Activated CD4-positive, alpha-beta T cell treated with anti-CD3 and anti-CD28 coated beads, Interleukin-2, amount 50 U/mL, for 48 hours (primary cell): ENCODE measurements around the gene KCNJ10.

Experiments used
- DNase-seq, 2 experiments: peaks; one replicate each; pipeline ENCODE4 v3.0.0-alpha.2; 2020

Gene KCNJ10

DNA sequence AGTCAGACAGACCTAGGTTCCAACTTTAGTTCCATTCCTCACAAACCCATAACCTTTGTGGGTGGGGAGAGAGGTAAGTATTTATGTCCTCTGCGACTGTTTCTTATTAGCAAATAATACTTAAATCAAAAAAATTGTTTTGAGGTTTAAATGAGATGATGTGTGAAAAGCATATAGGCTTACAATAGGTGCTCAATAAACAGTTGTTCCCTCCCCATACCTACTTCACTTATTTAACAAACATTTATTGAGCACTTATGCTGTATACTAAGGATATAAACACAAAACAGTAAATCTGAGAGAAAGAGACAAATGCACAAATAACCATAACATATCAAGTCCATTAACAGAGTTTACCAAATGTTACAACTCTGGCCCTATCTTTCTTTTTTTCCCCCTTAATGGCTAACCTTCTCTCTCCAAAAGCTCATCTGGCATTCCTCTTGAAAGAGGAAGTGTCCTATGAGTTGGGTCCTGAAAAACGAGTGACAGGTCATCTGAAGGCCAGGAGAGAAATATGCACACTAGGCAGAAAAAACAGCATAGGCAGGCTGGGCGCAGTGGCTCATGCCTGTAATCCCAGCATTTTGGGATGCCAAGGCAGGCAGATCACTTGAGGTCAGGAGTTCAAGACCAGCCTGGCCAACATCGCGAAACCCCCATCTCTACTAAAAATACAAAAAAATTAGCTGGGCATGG, 48.4 kb downstream of the KCNJ10 start:
- DNase-seq: no peak

DNA sequence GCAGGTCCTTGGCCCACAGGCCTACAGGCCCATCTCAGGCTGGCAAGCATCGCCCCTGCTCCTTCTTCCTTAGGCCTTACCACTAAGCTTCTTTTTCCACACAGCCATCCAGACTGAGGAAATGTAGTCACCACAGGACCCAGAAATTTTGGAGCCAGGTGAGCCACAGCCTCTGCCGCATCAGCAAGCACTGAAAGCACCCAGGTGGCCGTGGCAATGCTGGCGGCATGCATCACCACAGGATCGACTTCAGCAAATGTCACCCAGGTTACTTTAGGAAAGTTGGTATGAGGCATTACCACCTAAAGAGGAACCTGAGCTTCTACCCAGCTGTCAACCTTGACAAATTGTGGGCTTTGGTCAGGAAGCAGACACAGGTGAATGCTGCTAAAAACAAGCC, 49.8 kb downstream of the KCNJ10 start:
- DNase-seq: no peak

DNA sequence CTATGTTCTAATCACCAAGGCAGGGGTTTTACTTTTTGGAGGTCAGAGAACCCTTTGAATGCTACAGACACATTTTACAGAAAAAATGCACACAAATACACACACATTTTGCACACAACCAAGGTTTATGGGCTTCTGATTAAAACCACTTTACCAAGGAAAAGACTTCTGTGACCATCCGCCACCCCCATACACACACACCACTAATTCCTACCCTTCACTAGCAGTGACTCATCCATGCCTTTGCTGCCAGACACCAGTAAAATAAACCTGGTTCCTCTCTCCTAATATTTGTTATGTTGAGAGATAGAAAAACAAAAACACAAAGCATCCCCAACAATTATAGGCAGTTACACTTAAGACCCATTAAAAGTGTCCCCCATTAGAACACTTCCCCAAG, 51.1 kb downstream of the KCNJ10 start:
- no peak for DNase-seq

DNA sequence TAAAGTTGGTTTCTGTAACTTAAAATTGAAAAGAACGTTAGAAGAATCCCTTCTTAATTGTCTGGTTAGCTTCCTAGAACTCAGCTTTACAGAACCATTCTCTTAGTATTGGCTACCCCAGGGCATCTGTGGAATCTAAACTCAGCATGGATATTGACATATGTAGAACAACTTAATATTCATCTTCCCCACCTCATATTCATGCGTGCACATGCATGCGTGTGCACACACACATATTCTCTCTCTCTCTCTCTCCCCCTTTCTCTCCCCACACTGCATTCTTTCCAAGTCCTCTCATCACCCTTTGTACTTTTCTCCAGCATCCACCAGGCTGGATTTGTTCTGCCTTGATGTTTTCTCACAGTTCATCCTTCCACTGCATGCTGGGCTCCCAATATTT, 51.6 kb downstream of the KCNJ10 start:
- DNase-seq: no peak

DNA sequence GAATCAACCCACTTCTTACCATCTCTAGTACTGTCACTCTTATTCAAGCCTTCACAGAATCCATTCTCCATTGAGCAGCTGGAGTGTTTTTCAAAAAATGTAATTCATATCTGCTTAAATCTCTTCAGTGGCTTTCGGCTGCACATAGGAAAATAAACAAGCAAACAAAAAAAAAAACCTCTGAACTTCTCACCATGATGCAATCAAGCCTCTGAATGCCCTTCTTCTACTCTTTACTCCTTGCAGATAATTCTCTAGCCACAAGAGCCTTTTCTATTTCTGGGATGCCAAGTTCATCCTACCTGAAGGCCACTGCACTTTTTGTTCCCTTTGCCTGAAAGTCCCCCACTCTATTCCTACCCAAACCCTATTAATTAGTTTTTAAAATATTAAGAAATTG, 52.4 kb downstream of the KCNJ10 start:
- DNase-seq: no peak

DNA sequence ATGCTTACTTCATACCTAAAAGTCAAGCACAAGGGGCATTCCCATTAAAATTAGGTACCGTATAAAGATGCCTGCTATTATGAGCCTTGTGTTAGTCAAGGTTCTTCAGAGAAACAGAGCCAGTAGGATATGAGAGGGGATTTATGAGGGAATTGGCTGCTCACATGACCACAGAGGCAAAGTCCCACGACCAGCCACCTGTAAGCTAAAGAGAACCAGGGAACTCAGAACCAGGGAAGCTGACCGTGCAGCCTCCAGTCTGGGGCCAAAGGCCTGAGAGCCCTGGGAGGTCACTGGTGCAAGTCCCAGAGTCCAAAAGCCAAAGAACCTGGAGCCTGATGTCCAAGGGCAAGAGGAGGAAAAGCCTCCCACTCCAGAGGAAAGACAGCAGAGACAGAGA, 58.2 kb downstream of the KCNJ10 start:
- no peak for DNase-seq

DNA sequence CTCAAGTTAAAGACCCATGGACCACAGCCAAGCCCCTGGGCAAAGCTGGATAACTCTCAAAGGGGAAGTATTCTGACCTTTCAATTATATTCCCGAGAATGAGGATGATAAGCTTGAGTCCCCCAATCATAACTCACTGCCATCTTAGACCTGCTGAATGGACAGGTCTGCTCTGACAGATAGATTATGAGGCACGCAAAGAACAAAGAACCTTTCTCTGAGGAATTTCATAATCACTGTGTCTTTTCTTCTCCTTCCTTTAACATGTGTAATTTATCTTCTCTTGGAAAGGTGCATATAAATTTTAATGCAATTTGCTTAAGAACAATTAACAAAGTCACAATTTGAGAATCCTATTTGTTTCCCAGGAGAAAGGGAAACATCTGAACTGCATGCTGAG, 60.2 kb downstream of the KCNJ10 start:
- no peak for DNase-seq

DNA sequence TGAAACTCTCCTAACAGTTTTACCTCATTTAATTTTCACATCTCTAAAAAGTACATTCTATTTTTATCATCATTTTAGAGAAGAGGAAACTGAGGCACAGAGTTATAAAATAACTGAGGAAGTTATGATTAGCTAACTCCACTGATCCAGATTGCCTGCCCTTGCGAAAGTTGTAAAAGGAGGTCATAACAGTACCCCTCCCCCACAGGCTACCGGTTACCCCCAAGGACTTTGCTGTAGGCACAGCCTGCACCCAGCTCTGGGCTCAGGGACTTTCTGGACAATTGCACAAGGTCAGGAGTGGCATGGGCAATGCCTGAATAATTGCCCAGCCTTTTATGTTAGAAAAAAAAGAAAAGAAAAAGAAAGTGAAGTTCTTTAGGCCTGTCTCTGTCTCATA, 60.9 kb downstream of the KCNJ10 start:
- DNase-seq: no peak

DNA sequence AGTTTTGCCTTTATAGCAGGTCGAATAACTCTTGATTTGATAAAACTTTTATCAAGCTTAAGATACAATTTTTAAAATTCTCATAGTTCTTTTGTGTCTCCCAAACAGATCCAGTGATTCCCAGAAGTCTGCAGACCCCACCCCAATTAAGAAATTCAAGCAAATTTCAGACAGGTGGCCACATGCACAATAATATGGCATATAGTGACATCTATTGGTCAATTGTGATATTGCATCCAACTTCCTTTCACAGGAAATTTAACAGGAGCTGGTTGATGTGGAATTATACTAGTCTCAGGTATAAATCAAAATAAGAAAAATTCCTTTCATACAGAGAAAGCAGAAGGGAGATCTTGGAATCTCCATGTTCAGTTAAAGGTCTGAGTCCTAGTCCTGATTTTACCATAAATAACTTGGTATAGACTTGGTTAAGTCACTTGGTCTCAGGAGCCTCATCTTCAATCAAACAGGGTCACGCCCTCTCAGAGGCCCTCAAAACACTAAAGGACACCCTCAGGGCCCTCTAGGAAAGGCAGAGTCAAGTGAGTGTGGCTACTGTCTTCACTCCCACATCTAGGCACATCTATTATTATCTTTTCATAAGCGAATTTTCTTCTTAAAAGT, 62.3 kb downstream of the KCNJ10 start:
- DNase-seq: no peak

DNA sequence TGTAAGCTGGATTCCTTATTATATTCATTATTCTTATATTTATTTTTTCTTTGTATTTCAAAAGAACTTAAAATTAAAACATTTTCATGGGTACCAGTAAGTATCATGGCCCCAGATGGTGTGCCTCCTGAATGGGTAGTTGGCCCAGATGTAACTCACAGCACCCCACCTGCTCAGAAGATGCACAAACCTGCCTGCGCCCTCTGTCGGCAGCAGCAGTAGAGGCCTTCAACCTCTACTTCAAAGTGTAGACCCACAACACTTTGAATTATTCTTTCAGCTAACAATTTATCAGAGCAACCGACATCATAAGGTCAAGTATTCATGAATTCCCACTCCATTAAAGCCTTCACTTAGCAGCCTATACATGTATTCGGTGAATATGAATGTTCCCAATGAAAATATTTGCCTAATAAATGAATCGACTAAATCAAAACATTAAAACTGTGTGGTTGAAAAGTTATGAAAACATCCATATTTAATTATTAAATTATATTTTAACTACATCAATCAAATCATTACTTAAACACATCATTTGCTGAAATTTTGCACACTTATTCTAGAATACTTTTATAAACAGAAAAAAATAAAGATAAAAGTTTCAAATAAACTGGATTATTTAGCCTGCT, 63.5 kb downstream of the KCNJ10 start:
- peak; percentile 74 to 79 for DNase-seq

DNA sequence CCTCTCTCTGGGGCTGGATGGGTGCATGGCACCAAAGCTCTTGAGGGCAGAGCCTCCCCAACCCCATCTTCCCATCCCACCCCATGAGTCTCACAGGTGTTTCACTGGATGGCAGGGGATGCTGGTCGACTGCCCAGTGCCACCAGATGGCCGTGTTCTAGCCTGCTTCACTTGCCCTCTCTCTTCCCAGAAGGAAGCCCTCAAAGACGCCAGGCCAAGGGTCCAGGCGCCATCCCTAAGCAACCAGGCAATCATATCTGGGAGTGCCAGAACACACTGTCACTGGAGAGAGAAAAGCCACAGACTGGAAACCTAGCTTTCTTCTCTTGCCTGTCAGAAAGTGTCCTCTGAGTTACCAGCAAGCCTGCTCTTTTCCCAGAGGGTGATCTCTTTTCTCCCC, 64.9 kb downstream of the KCNJ10 start:
- DNase-seq: no peak

DNA sequence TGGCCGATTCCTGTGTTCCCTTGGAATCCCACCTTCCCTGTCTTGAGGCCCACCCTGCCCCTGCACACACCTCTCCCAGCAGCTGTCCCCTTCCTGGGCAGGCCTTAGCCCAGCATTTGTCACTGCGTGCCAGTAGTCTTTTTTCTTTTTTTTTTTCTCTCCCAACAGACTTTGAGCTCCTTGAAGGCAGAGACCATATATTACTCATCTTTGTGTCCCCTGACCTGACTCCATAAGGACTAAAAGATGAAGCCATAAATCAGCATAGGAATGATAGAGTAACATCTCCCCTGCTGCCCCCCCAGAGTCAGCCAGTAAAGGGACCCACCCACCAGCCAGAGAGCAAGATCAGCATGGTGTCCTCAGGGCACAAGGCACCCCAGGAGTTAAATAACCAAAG, 65.5 kb downstream of the KCNJ10 start:
- no peak for DNase-seq

DNA sequence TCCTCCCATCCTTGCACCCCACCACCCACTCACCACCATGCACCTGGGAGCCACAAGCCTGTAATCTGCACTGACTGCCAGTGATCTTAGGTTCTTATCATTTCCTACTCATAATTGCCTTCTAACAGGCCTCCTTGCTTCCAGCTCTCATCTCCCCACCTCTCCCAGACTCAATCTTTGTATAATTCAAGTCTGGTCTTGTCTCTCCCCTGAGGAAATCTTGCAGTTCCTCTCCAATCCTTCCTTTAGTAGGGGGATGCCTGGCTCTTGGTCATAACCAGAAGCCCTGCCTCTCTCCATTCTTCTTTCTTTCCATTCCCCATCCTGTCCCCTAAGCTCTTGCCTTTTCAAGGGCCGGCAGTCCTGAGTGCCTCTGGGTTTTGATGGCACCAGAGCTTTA, 66.0 kb downstream of the KCNJ10 start:
- no peak for DNase-seq

DNA sequence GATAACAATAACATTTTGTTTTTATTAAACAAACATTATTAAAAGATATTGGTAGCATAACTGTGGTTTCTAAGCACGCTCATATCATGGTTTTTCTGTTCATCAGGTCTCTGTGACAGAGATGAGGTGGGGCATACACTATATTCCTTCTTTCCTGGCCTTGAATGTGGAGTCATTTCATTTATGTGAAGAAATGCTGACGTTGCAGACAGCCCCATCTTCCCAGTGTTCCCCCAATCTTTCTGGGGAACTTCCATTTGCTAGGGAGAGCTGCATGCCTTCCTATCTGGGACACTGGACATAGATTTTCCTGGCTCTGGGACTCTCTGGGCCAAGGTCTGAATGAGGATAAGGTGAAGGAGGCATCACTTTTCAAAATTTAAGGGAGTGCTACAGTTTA, 68.5 kb downstream of the KCNJ10 start:
- DNase-seq: no peak

DNA sequence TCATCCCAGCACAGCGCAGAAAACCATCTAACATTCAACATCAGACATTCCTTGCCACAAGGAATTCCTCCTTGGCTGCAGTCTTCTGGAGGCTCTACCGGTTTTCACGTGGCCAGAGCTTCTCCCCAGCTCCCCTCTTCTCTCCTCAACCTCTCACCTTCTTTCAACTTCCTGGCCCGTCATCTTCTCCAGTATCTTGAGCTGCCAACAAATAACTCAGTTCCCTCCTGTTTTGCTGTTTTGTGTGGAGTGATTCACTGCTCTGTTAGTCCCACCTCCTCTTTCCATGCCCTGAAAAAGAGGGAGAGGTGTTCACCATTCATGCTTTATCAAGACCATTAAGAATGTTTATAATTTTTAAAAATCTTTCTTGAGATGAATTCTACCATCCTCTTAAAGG, 70.8 kb downstream of the KCNJ10 start:
- DNase-seq: no peak

DNA sequence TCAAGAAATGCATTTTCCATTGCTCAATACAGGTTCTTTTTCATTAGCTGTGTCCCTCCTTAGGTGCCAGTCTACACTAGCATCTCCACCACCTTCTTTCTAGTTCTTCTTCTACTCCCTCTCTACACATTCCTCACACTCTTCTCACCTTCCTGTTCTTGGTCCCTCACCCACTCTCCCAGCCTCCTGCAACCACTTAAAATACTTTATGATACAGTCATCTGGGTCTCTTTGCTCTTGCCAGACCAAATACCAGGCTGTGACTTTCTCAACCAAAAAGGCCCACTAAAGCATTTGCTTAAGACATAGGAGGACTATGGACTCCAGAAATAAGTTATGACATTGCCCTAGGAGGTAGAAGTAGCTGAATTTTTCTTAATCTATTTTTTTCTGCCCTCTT, 73.3 kb downstream of the KCNJ10 start:
- DNase-seq: no peak

DNA sequence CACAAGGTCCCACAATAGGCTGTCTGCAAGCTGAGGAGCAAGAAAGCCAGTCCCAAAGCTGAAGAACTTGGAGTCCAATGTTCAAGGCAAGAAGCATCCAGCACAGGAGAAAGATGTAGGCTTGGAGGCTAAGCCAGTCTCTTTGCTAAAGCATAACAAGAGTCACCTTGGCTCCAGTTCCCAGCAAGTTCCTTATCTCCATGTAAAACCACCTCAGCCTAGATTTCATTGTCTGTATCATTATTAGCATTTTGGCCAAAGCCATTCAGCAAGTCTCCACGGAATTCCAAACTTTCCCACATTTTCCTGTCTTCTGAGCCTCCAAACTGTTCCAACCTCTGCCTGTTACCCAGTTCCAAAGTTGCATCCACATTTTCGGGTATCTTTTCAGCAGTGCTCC, 75.1 kb downstream of the KCNJ10 start:
- no peak for DNase-seq

DNA sequence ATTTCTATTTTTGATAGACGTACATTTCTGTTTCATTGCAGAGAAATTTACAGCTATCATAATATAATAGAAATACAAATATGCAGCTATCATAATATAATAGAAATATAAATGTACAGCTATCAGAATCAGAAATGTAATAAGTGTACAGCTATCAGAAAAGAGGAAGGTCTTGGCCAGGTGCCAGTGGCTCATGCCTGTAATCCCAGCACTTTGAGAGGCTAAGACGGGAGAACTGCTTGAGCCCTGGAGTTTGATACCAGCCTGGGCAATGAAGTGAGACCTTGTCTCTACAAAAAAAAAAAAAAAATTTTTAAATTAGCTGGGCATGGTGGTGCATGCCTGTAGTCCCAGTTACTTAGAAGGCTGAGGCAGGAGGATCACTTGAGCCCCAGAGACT, 76.0 kb downstream of the KCNJ10 start:
- DNase-seq: no peak

DNA sequence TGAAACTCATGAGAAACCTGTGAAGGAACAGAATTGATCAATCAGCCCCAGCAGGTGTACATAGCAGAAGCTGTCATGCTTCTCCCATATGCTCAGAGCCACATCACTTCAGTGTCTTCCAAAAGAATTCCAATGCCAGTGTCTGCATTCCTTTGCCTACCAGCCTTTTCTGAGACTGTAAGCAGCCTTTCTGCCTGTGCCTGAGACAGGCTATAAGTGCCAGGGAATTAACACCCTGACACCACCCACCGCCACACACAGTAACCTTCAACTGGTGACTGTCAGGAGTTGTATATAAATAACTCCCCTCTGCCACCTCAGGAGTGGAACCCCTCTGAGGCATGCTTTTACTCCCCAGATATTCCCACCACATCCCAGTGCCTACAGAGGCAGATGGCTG, 77.8 kb downstream of the KCNJ10 start:
- no peak for DNase-seq

DNA sequence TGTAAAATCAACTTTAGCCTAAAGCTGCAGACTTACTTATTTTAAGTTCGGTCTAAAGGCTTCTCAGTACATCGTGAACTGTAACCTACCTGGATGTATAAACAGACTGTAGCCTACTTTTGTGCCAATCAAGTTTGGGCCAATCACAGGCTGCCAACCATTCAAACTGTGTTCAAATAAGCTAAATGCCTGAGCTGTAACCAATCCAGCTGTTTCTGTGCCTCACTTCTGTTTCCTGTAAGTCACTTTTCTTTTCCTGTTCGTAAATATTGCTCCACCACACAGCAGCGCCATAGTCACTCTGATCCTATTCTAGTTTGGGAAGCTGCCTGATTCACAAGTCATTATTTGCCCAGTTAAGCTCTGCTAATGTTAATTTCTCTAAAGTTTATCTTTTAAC, 78.4 kb downstream of the KCNJ10 start:
- no peak for DNase-seq

DNA sequence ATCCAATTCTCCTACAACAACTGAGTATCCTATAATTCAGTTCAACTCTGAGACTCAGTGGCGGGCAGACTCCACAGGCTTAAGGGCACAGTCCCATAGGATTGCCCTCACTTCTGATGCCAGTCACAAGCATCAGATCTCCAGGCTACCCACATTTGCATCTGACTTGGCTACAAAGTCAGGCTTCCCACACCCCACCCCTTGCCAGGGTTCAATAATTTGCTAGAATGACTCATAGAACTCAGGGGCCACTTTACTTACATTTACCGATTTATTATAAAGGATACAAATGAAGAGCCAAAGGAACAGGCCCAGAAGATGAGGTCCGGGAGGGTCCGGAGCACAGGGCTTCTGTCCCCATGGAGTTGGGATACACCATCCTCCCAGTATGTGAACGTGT, 80.0 kb downstream of the KCNJ10 start:
- DNase-seq: no peak

DNA sequence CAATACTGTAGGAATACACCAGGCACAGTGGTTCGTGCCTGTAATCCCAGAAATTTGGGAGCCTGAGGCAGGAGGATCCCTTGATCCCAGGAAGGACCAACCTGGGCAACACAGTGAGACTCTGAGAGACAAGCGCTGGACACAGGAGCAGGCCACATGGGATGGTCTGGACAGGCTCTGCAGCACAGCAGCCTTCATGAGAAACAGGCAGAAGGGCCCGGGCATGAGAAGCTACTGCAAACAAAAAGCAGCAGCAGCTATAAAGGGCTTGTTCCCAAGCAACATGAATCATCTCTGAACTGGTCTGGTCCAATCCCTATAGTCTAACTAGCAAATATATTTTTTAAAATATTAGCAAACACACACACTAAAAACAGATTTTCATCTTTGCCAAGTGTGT, 80.4 kb downstream of the KCNJ10 start:
- DNase-seq: no peak

DNA sequence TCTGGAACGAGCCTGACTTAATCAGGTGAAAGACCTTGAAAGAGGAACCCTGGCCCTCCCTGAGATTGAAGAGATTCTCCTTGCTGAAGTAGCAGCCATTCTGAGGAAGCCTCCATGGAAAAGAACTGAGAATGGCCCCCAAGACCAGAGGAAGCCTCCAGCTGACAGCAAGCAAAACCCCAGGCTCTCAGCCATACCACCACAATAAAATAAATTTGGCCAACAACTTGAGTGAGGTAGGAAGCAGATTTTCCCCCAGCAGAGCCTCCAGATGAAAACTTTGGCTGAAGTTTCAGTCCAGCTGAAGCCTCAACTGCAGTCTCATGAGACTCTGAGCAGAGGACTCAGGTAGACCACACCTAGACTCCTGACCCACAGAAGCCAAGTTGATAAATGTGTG, 82.0 kb downstream of the KCNJ10 start:
- DNase-seq: no peak

DNA sequence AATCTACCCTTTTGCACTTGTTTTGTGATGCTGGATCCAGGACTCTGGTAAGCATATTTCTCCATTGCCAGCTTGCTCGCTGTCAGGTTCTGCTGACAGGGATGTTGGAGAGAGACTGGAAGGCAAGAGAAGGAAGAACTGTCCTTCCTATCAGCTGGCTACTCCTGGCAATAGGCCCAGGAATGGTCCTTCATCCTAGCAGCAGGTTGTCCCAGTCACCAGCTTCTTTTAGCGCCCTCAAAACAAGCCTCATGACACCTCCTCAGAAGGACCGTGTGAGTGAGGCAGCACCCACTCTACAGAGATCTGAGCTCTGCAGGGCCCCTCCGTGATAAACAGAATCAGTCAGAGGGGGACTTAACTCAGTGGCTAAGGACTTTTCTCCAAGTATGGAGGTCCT, 82.8 kb downstream of the KCNJ10 start:
- DNase-seq: no peak

DNA sequence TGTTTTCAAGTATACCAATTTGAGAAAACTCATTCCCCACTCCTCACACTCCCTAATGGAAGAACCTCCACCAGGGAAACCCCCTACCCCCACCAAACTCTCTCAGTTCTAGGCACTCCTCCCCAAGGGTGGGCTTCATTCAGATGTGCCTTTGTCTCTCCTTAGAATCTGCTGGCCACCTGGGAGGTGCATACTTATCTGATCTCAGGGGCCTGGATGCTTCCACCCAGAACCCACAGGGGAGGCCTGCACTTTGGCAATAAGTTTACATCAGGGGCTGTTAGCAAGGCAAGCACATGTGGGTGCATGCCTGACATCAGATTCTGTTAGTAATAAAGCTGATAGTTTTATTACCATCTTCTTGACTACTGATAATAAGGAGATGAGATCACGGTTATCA, 83.4 kb downstream of the KCNJ10 start:
- no peak for DNase-seq
